Activated gamma-delta T cell treated with anti-CD3 and anti-CD28 coated beads, Interleukin-2, amount 50 U/mL, for 16 hours (primary cell): Measurements from ENCODE around the gene GALNT2.
A peak's percentile ranks its signal among the peaks of the same experiment; 100 is the strongest.

ENCODE experiments used
- DNase-seq: peaks from one replicate; pipeline ENCODE4 v3.0.0-alpha.2; 2020; ENCODE audit warnings: low read depth

GALNT2 gene

GRCh38 chr1:230300322-230301301 lies 233.6 kb downstream of the GALNT2 start:
- DNase-seq, result no peak

GRCh38 chr1:230301322-230301721 lies 234.3 kb downstream of the GALNT2 start:
- no peak for DNase-seq

- DNase-seq, result no peak
Observed at GRCh38 chr1:230301822-230302221, 234.8 kb downstream of the GALNT2 start.

- no peak for DNase-seq
Observed at GRCh38 chr1:230303069-230303468, 236.0 kb downstream of the GALNT2 start.

- DNase-seq, result no peak
Observed at GRCh38 chr1:230303822-230304221, 236.8 kb downstream of the GALNT2 start.

GRCh38 chr1:230306169-230306568 lies 239.1 kb downstream of the GALNT2 start:
- peak; percentile 8 for DNase-seq

- no peak for DNase-seq
Observed at GRCh38 chr1:230307213-230307612, 240.2 kb downstream of the GALNT2 start.

- no peak for DNase-seq
Observed at GRCh38 chr1:230308039-230308438, 241.0 kb downstream of the GALNT2 start.

- DNase-seq, result no peak
Observed at GRCh38 chr1:230308821-230309220, 241.8 kb downstream of the GALNT2 start.

- no peak for DNase-seq
Observed at GRCh38 chr1:230309646-230310177, 242.7 kb downstream of the GALNT2 start.

- DNase-seq, result peak; percentile 42
Observed at GRCh38 chr1:230310381-230311163, 243.5 kb downstream of the GALNT2 start.

GRCh38 chr1:230312676-230313075 lies 245.6 kb downstream of the GALNT2 start:
- no peak for DNase-seq

- no peak for DNase-seq
Observed at GRCh38 chr1:230313453-230314141, 246.6 kb downstream of the GALNT2 start.

- no peak for DNase-seq
Observed at GRCh38 chr1:230314142-230314470, 247.1 kb downstream of the GALNT2 start.

- no peak for DNase-seq
Observed at GRCh38 chr1:230315099-230315498, 248.1 kb downstream of the GALNT2 start.

GRCh38 chr1:230316864-230317745 lies 250.1 kb downstream of the GALNT2 start:
- DNase-seq, result no peak

GRCh38 chr1:230317823-230318819 lies 251.1 kb downstream of the GALNT2 start:
- no peak for DNase-seq

GRCh38 chr1:230319014-230319747 lies 252.1 kb downstream of the GALNT2 start:
- DNase-seq, result no peak

GRCh38 chr1:230320804-230321203 lies 253.8 kb downstream of the GALNT2 start:
- DNase-seq, result no peak
